AG09319 (cell line): ENCODE measurements around the gene KCNK6.

Experiments used
- DNase-seq: peaks from one replicate; pipeline ENCODE4 v3.0.0-alpha.2; 2010; ENCODE audit warnings: low read depth; ENCODE audit errors: extremely low read depth
- TF ChIP-seq, protein P1 (sequence below): IDR thresholded peaks from 2 replicates; pipeline ENCODE4 v1.5.1; 2011; ENCODE audit warnings: low read depth, mild to moderate bottlenecking, inconsistent platforms, low read length, moderate library complexity

KCNK6 gene

DNA sequence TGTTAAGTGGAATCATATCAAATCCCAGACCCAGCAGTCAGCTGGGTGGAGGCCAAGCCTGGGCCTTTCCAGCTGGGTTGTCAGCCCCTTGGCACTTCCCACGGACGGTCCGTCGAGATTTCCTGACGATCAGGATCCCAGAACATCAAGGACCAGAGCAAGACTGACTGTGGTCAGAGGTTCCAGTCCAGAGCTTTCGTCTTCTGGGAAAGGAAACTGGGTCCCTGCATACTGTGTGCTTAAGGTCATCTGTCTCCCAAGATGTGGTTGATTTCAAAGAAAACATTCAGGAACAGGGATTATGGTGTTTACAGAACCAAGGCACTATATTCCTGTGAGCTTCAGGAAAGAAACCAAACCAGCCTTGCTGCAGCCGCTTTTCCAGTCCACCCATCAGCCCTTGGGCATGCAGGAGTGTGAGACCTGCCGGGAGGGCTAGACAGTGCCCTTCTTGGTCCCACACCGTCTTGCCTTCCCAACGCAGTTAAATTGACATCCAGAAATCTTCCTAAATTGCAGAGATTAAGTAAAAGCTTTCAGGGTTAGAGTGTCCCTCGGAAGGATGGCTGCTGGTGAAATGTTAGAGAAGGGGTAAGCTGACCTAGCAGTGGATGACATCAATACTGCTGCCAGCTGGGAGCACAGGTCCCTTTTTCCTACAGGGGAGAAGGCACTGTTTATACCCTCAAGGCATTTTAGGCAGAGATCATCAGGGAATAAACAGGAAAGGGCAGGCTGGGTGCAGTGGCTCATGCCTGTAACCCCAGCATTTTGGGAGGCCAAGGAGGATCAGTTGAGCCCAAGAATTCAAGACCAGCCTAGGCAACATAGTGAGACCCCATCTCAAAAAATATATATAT lies 20.6 kb upstream of the KCNK6 start:
- DNase-seq = no peak
- TF ChIP-seq, protein P1, sequence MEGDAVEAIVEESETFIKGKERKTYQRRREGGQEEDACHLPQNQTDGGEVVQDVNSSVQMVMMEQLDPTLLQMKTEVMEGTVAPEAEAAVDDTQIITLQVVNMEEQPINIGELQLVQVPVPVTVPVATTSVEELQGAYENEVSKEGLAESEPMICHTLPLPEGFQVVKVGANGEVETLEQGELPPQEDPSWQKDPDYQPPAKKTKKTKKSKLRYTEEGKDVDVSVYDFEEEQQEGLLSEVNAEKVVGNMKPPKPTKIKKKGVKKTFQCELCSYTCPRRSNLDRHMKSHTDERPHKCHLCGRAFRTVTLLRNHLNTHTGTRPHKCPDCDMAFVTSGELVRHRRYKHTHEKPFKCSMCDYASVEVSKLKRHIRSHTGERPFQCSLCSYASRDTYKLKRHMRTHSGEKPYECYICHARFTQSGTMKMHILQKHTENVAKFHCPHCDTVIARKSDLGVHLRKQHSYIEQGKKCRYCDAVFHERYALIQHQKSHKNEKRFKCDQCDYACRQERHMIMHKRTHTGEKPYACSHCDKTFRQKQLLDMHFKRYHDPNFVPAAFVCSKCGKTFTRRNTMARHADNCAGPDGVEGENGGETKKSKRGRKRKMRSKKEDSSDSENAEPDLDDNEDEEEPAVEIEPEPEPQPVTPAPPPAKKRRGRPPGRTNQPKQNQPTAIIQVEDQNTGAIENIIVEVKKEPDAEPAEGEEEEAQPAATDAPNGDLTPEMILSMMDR = no peak

DNA sequence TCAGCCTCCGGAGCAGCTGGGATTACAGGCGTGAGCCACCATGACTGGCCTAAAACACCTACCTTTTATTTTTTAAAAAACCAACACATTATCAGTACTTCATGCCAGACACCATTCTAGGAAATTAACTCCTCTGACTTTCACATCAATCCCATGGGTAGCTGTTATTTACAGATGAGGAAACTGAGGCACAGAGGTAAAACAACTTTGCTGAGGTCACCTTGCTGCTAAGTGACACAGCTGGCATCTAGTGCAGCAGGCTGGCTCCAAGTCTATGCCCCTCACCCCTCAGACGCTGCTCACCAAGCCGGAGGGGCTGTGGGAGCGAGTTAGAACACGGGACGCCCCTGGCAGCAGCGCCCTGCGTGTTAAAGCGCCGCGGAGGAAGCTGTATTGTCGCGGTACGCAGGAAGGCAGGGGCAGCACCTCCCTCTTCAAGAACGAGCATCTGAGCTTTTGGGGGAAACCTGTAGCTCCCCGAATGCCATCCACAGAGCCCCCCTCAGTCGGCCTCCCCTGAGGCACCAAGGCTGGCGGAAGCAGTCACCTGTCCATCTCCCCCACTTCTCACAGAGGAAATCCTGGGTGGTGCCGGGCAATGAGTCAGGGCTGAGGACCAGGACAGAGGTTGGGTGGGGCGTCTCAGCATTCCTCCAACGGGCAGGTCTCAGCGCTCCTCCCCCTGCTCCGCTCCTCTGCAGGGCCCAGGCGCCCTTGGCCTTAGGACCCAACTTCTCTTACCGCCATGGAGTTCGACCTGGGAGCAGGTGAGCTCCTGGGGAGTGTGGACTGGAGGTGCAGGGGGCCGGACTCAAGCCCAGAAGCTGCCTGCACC lies 15.9 kb upstream of the KCNK6 start, which contains the start of gene C19orf33:
Gene C19orf33 (plus strand): TSS at position 735 of the 835 bp plus-strand sequence. CDS start 11 bp downstream, at position 746.
- no peak for DNase-seq
- TF ChIP-seq, protein P1 = no peak

DNA sequence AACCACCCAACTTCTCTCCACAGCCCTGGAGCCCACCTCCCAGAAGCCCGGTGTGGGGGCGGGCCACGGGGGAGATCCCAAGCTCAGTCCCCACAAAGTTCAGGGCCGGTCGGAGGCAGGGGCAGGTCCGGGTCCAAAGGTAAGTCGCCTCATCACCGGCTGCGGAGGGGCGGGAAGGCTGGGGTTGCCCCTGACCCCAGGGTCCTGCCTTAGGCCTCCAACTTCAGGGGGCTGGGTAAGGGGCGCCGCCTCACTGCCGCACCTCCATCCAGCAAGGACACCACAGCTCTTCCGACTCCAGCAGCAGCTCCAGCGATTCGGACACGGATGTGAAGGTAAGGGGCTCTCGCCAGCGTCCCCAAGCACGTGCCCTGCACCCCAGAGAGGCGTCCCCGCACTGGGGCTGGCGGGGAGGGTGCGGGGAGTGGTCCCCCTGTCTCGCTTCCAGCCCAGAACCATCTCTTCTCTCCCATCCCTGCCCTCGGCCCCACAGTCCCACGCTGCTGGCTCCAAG lies 15.2 kb upstream of the KCNK6 start:
- DNase-seq = no peak
- TF ChIP-seq, protein P1 = no peak

DNA sequence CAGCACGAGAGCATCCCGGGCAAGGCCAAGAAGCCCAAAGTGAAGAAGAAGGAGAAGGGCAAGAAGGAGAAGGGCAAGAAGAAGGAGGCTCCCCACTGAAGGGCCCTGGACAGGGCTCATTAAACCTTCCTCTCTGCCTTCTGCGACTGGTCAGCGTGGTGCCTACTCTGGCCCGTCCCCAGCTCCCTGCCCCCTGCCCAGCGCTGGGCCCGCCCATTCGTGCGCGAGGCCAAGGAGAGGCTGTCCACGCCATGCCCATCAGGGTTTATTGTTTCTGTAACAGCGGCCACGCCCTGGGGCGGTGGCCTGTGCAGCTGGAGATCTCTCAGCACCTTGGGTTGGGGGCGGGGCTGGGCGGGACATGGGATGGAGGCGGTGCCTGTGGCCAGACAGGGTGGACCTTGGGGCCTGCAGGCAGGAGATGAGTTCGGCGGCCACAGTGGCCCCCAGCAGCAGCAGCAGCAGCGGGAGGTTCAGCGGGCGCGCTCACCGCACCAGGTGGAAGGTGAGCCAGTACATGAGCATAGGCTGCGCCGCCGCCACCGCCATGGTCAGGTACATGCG lies 14.7 kb upstream of the KCNK6 start:
- TF ChIP-seq, protein P1 = no peak
- no peak for DNase-seq

DNA sequence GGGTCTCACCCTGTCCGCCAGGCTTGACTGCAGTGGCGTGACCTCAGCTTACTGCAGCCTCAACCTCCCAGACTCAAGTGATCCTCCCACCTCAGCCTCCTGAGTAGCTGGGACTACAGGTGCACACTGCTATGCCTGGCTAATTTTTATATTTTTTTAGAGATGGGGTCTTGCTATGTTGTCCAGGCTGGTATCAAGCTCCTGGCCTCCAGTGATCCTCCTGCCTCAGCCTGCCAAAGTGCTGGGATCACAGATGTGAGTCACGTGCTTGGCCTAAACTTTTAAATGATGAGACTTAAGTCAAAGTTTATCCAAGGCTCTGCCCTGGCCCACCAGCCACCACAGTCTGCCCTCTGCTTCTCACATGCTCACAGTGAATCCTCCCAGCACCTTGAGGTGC lies 13.4 kb upstream of the KCNK6 start:
- no peak for DNase-seq
- TF ChIP-seq, protein P1 = no peak

DNA sequence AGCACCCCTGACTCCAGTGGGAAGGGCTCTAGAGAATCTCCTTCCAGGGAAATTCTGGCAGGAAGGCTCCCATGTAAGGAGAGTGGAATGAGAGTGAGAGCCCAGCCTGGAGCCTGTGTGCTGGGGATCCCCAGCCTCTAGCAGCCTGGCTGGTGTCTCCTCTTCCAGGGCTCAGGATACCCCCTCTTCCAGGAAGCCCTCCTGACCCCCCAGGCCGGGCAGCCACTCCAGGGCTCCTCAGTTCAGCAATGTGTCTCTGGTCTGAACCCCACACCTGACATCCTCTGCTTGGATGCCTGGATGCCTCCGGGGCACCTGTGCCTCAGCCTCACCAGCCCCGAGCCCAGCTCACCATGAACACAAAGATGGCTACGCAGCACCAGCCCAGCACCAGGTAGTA lies 12.6 kb upstream of the KCNK6 start:
- TF ChIP-seq, protein P1 = no peak

More for the DNA sequence above, 12.6 kb upstream of the KCNK6 start:
- DNase-seq = no peak
